Caco-2 (cell line): ENCODE results near the gene NDUFB2. TPM values are rescaled to one million over a fixed set of nuclear protein-coding genes. Genes with fewer than 3 reads are reported as not detected.

Experiments
- BruUV-seq: library from RNA; stranded (reverse); fragments of 400-500 nt; replicated peaks from 2 replicates; lab custom pipeline; 2021; lab: Mats Ljungman, UMichigan
- CTCF ChIA-PET: fragments of 300-600 bp; sonication (Branson Sonifier 250); formaldehyde crosslinking; loops from one replicate; lab custom pipeline; 2022; ENCODE audit warnings: antibody characterized with exemption; lab: Charles Lee
- POLR2A ChIA-PET: fragments of 300-600 bp; sonication (Branson Sonifier 250); formaldehyde crosslinking; loops from one replicate; lab custom pipeline; 2022; ENCODE audit warnings: antibody characterized with exemption; lab: Charles Lee
- DNase-seq, 2 experiments: peaks; one replicate each; pipeline versions ENCODE4 v3.0.0 to v3.0.0-alpha.2; 2020 to 2022
- H3K27me3 ChIP-seq: replicated peaks from 2 replicates; pipeline ENCODE4 v1.6.0; 2011; ENCODE audit warnings: low read length; ENCODE audit not compliant: control insufficient read depth, insufficient read depth
- H3K36me3 ChIP-seq: 2 replicates; pipeline ENCODE4 v1.5.1; 2011; ENCODE audit warnings: low read length; ENCODE audit not compliant: control insufficient read depth, insufficient read depth
- H3K4me1 ChIP-seq: fragments of 250-450 bp; sonication (Bioruptor Pico); 2 replicates; pipeline ENCODE4 v1.5.1; 2020; ENCODE audit warnings: mild to moderate bottlenecking
- H3K4me3 ChIP-seq: 2 replicates; pipeline ENCODE4 v1.5.1; 2011; ENCODE audit warnings: low read depth, mild to moderate bottlenecking, control low read depth, low read length
- H3K9me3 ChIP-seq: fragments of 250-450 bp; sonication (Bioruptor Pico); 2 replicates; pipeline ENCODE4 v1.5.1; 2020; ENCODE audit warnings: mild to moderate bottlenecking, moderate library complexity
- H3K27ac Mint-ChIP-seq: one replicate; pipeline ENCODE4 v1.8.0; 2022; ENCODE audit warnings: mixed read lengths; ENCODE audit not compliant: unreplicated experiment
- H3K27me3 Mint-ChIP-seq: one replicate; pipeline ENCODE4 v1.8.0; 2022; ENCODE audit warnings: mixed read lengths; ENCODE audit not compliant: insufficient read depth, unreplicated experiment
- H3K36me3 Mint-ChIP-seq: one replicate; pipeline ENCODE4 v1.8.0; 2022; ENCODE audit warnings: mild to moderate bottlenecking, mixed read lengths; ENCODE audit not compliant: insufficient read depth, unreplicated experiment
- H3K4me1 Mint-ChIP-seq: one replicate; pipeline ENCODE4 v1.8.0; 2022; ENCODE audit warnings: low read depth, mixed read lengths; ENCODE audit not compliant: unreplicated experiment
- H3K4me3 Mint-ChIP-seq: one replicate; pipeline ENCODE4 v1.8.0; 2022; ENCODE audit warnings: mild to moderate bottlenecking, moderate library complexity, mixed read lengths; ENCODE audit not compliant: unreplicated experiment
- H3K9me3 Mint-ChIP-seq: one replicate; pipeline ENCODE4 v1.8.0; 2022; ENCODE audit warnings: mixed read lengths; ENCODE audit not compliant: unreplicated experiment
- intact Hi-C: fragments of 100-400 bp; cut with micrococcal nuclease; formaldehyde crosslinking; loops from one replicate; pipeline ENCODE4 v1.10.0; 2022; ENCODE audit not compliant: unreplicated experiment
- total RNA-seq: library from RNA; stranded (reverse); gene quantifications from 2 replicates; pipeline ENCODE4 v1.2.3, GENCODE V29; 2022
- TF ChIP-seq, protein P1 (sequence below), 2 experiments: fragments of 200-600 bp in 1 of 2; IDR thresholded peaks; 1 replicate in 1 of 2; 2 replicates in 1 of 2; pipeline versions ENCODE4 v1.5.1 to v1.8.0; 2011 to 2022; ENCODE audit warnings: antibody characterized with exemption in 1 of 2, control low read depth in 1 of 2, inconsistent platforms in 1 of 2, low read depth in 1 of 2, low read length in 1 of 2, mild to moderate bottlenecking in 1 of 2, moderate library complexity in 1 of 2; ENCODE audit not compliant: insufficient read depth in 1 of 2, severe bottlenecking in 1 of 2, unreplicated experiment in 1 of 2

The NDUFB2 gene
- total RNA-seq, 1 experiment from 2014 or later, result 166 TPM

GRCh38 chr7:140671966-140672365 is 24.5 kb upstream of the NDUFB2 start:
- H3K9me3 ChIP-seq, result no peaks in the 10 kb centered on the region
- no peak for DNase-seq
- H3K27ac Mint-ChIP-seq, result no peak overlapping the region
- H3K27me3 ChIP-seq, result no peaks in the 10 kb centered on the region
- H3K36me3 ChIP-seq, result no peaks in the 10 kb centered on the region
- H3K27me3 Mint-ChIP-seq, result no peaks in the 10 kb centered on the region
- H3K4me3 ChIP-seq, result no peak overlapping the region
- H3K4me3 Mint-ChIP-seq, result peak overlapping the region; percentile 81
- TF ChIP-seq, protein P1, sequence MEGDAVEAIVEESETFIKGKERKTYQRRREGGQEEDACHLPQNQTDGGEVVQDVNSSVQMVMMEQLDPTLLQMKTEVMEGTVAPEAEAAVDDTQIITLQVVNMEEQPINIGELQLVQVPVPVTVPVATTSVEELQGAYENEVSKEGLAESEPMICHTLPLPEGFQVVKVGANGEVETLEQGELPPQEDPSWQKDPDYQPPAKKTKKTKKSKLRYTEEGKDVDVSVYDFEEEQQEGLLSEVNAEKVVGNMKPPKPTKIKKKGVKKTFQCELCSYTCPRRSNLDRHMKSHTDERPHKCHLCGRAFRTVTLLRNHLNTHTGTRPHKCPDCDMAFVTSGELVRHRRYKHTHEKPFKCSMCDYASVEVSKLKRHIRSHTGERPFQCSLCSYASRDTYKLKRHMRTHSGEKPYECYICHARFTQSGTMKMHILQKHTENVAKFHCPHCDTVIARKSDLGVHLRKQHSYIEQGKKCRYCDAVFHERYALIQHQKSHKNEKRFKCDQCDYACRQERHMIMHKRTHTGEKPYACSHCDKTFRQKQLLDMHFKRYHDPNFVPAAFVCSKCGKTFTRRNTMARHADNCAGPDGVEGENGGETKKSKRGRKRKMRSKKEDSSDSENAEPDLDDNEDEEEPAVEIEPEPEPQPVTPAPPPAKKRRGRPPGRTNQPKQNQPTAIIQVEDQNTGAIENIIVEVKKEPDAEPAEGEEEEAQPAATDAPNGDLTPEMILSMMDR (IDR thresholded peaks at IDR 0.05; ENCODE audit: insufficient read depth in 1 of 2, low read depth in 1 of 2, low read length in 1 of 2, severe bottlenecking in 1 of 2, unreplicated experiment in 1 of 2), result no peak
- H3K9me3 Mint-ChIP-seq, result no peaks in the 10 kb centered on the region
- H3K36me3 Mint-ChIP-seq, result peaks cover 6% of the 10 kb centered on the region
- 0 out of 2 replicates have a peak, but pooled peaks cover 3% of the 10 kb centered on the region for H3K4me1 ChIP-seq
- BruUV-seq, result no TSS peak
- H3K4me1 Mint-ChIP-seq, result peaks cover 6% of the 10 kb centered on the region
- ChIA-PET POLR2A (no interaction called here), CTCF (no interaction called here)
- intact Hi-C loops, result loop anchor here (2.0 kb wide), 1 partner anchor 25 kb away; the partner anchor contains the start of gene NDUFB2

DNA sequence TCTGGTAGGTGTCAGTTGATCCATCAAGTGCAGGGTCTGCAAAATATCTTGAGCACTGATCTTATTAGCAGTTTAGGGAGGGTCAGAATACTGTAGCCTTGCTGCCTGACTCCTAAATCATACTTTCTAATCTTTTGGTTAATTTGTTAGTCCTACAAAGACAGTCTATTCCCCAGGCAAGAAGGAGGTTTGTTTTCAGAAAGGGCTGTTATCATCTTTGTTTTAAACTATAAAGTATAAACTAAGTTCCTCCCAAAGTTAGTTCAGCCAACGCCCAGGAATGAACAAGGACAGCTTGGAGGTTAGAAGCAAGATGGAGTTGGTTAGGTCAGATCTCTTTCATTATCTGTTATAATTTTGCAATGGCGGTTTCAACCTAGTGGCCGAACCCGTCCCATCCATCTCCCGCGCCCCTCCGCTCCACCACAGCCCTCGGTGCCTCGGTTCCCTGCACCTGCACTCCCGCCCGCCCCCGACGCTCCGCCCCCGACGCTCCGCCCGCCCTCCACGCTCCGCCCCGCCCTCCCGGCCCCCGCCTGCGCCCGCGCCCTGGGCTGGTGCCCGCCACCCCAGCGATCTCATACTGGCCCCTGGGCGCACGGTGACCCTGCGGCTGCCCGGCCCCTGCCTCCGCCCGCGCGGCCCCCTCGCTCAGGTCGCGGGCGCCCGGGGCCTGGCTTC is 24.0 kb upstream of the NDUFB2 start, which contains the start of gene ADCK2:
ADCK2 (plus strand) TSS at position 564 of the 681 bp plus-strand sequence. CDS start 386 bp downstream, outside the sequence.
- ChIA-PET CTCF (interaction anchor here (0.6 to 0.7 kb wide), 2 partner anchors 16 to 24 kb away, joined by 3 to 4 read pairs; partner anchors contain the start of gene NDUFB2), POLR2A (no interaction called here)
- Mint-ChIP-seq H3K4me3 (peak within 1 kb of the TSS; percentile 81), H3K36me3 (peaks cover 8% of the 10 kb centered on the region), H3K9me3 (no peaks in the 10 kb centered on the region), H3K27me3 (no peaks in the 10 kb centered on the region), H3K27ac (peak within 1 kb of the TSS; percentile 31), H3K4me1 (peaks cover 6% of the 10 kb centered on the region)
- intact Hi-C loops, result loop anchor here (2.0 kb wide), 1 partner anchor 24 kb away; the partner anchor contains the start of gene NDUFB2
- H3K27me3 ChIP-seq, result no peaks in the 10 kb centered on the region
- DNase-seq, result peak; percentile 61 to 72
- H3K36me3 ChIP-seq, result no peaks in the 10 kb centered on the region
- 0 out of 2 replicates have a peak, but pooled peaks cover 3% of the 10 kb centered on the region for H3K4me1 ChIP-seq
- BruUV-seq, result TSS peak; percentile 64
- TF ChIP-seq, protein P1 (IDR thresholded peaks at IDR 0.05; ENCODE audit: insufficient read depth in 1 of 2, low read depth in 1 of 2, low read length in 1 of 2, severe bottlenecking in 1 of 2, unreplicated experiment in 1 of 2), result no peak
- no peaks in the 10 kb centered on the region for H3K9me3 ChIP-seq
- H3K4me3 ChIP-seq, result peak within 1 kb of the TSS; percentile 86

DNA sequence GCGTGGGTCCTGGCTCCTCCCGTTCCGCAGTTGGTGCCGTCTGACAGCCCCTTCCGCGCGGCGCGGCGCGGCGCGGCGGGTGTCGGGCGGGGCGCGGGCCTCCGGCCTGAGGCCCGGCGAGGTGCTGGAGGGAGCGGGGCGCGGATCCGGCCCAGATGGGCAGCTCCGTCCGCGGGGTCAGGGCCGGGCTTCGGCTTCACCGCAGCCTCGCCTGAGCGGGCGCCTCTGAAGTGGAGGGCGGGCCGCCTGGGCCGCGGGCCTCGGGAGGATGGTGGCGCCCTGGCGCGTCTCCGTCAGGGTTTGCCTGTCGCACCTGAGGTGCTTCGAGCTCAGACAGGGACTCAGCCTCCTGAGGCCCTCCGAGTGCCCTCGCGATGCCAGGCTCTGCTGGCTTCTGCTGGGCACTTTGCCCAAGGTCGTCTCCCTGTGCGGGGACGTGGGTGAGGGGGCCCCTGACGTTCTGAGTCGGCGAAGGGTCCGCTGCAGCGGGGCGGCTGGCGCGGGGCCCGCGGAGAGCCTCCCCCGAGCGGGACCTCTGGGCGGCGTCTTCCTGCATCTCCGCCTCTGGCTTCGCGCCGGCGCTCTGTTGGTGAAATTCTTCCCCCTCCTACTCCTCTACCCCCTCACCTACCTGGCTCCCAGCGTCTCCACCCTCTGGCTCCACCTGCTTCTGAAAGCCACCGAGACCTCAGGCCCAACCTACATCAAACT is 23.3 kb upstream of the NDUFB2 start:
- H3K4me1 ChIP-seq, result 0 out of 2 replicates have a peak, but pooled peaks cover 3% of the 10 kb centered on the region
- POLR2A ChIA-PET, result no interaction called here
- intact Hi-C loops, result loop anchor here (2.0 kb wide), 1 partner anchor 24 kb away; the partner anchor contains the start of gene NDUFB2
- no peaks in the 10 kb centered on the region for H3K27me3 ChIP-seq
- DNase-seq, result peak; percentile 68 to 72
- Mint-ChIP-seq H3K27me3 (no peaks in the 10 kb centered on the region), H3K9me3 (no peaks in the 10 kb centered on the region), H3K4me1 (peaks cover 6% of the 10 kb centered on the region), H3K36me3 (peaks cover 15% of the 10 kb centered on the region), H3K4me3 (peak overlapping the region; percentile 81), H3K27ac (peak overlapping the region; percentile 31)
- H3K36me3 ChIP-seq, result no peaks in the 10 kb centered on the region
- no peaks in the 10 kb centered on the region for H3K9me3 ChIP-seq
- no TSS peak for BruUV-seq
- CTCF ChIA-PET, result interaction anchor here (0.6 to 0.7 kb wide), 3 partner anchors 17 to 410 kb away, joined by 3 to 5 read pairs (median 4); partner anchors contain the start of gene NDUFB2
- peak overlapping the region; percentile 86 for H3K4me3 ChIP-seq
- TF ChIP-seq, protein P1 (IDR thresholded peaks at IDR 0.05; ENCODE audit: insufficient read depth in 1 of 2, low read depth in 1 of 2, low read length in 1 of 2, severe bottlenecking in 1 of 2, unreplicated experiment in 1 of 2), result no peak
